Jurkat, Clone E6-1 (cell line): Measurements from ENCODE around the gene SYTL3. TPM values are rescaled to one million over a fixed set of nuclear protein-coding genes. Genes with fewer than 3 reads are reported as not detected.
"Not testable (repeated sequence)": the region's sequence is repeated elsewhere in the genome, so short reads cannot be mapped to it uniquely, and the experiment has no call there.

Experiments
- DNase-seq: peaks from one replicate; pipeline ENCODE4 v3.0.0-alpha.2; 2011; ENCODE audit warnings: low read depth, low spot score
- H3K4me3 ChIP-seq: 2 replicates; pipeline ENCODE4 v1.5.1; 2011; ENCODE audit warnings: mild to moderate bottlenecking, low read length, control low read depth, moderate library complexity
- polyA plus RNA-seq: library from polyadenylated mRNA; unstranded; fragments of >200 nt; gene quantifications from one replicate; pipeline ENCODE4 v1.2.1, GENCODE V29; 2012; ENCODE audit warnings: missing spikeins; ENCODE audit not compliant: insufficient read length, insufficient read depth

The SYTL3 gene
- not detected for polyA plus RNA-seq

DNA sequence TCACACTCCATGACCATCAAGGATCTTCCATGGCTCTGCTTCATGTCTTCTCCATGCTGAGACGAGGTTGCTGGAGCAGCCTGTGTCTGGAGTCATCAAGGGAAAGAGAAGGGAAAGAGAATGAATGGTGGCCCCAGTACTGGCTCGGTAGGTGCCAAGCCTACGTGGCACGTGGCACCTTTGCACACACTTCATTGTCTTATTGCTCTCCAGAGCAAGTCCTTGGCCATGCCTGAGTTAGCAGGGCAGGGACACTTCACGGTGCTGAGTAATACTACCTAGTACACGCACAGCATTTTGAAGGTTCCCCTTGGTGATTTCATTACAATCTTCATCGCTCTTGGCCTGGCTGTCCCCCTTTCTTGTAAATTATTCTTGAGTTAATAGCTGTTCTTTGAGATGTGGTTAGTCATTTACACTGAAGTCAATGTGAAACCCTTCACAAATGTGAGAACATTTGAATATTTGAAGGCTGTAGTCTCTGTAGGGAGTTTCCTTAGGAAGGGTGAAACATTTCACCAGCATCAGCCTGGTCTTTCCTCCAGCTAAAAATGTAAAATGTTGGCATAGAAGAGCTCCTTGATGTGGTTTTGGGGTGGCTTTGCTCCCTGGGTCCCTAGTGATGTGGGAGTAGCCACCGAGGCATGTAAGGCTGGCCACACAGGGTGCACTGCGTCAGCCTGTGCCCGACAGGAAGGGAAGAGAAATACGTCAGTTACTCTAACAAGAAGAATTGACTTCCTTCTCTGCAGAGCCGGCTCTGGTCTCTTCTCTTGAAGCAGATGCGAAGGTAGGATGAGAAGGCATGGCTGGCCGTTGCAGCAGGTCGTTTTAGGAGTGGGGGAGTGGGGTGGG, at the start of gene SYTL3:
Gene SYTL3 (plus strand): TSS at position 766 of the 855 bp plus-strand sequence. CDS start 13,215 bp downstream, outside the sequence.
- DNase-seq, result peak; percentile 68
- H3K4me3 ChIP-seq, result no peak within 1 kb of the TSS

- no peak for DNase-seq
- H3K4me3 ChIP-seq, result no peak overlapping the region
Measured at GRCh38 chr6:158603261-158604047, 46.4 kb upstream of the SYTL3 start.

DNA sequence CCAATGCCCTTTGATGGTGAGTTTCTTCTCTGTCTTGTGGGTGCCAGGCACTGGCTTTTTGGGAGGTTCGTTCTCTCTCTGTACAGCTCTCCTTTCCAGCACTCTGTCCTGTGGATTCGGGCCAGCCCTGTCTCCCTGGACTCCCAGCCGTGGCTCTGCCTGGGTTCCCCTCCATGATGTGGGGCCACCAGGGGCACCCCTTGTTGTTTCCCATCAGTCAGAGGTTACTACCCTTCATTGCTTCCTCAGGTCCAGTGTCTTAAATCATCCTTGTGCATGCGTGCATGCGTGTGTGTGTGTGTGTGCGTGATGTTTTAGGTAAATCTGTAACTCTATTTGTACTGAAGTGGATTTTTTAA, 45.8 kb upstream of the SYTL3 start:
- no peak overlapping the region for H3K4me3 ChIP-seq
- no peak for DNase-seq

DNA sequence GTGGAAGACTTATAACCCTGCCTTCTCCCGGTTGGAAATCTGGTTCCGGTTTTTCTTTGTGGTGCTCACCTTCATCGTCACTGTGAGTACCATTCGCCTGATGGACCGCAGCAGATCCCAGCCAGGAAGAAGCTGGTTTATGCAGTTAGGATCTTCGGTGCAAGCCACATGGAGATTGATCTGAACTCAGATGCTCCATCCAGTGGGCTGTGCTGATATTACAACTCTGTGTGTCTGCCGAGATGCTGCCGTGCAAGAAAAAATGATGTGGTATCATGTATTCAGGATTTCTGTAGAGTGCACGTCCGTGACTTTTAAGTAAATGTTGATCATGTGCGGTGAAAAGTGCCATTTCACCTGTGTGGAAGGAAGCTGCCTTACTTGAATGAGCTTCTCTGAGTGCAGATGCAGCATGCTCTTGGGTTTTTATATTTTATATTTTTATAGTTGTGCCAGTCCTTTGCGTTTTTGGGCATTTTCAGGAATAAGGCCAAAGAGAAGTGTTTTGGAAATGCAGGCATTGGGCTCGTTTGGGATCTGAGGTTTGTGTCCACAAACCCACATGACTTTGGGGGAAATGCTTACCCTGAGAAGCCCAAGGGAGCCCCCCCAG, 44.5 kb upstream of the SYTL3 start:
- DNase-seq, result peak; percentile 42

DNA sequence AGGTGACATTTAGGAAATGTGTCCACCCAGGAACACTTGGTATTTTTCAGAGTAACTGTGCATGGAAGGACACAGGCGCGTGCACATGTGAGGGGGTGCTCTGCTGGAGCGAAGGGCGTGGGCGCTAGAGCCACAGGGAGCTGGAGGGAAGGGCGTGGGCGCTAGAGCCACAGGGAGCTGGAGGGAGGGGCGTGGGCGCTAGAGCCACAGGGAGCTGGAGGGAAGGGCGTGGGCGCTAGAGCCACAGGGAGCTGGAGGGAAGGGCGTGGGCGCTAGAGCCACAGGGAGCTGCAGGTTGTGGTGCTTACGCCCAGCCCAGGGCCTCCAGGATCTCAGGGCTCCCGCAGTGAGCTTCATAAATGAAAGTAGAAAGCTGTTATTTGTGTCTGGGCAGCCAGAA, 43.8 kb upstream of the SYTL3 start:
- not testable (repeated sequence) for DNase-seq, H3K4me3 ChIP-seq

More for the DNA sequence above, 44.5 kb upstream of the SYTL3 start:
- no peak overlapping the region for H3K4me3 ChIP-seq

DNA sequence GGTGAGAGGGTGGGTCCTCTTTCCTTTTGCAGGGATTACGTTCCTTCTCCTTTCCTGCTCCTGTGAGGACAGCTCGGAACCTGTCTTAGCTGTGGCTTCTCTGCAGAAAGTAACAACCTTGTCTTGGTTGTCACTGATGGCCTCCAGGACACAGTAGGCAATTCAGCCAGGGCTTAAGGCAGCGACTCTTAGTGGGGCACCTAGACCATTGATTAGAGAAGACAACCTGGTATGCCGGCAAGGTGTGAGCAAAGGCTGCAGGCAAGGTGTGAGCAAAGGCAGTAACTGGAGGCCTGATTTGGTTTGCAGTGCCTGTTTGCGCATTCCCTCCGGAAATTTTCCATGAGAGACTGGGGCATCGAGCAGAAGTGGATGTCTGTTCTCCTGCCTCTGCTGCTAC, 42.9 kb upstream of the SYTL3 start:
- DNase-seq, result no peak

GRCh38 chr6:158607411-158608170, 42.3 kb upstream of the SYTL3 start:
- no peak overlapping the region for H3K4me3 ChIP-seq
- no peak for DNase-seq

More for the DNA sequence above, 42.9 kb upstream of the SYTL3 start:
- H3K4me3 ChIP-seq, result no peak overlapping the region

- no peak for DNase-seq
- no peak overlapping the region for H3K4me3 ChIP-seq
Measured at GRCh38 chr6:158608221-158608620, 41.6 kb upstream of the SYTL3 start.

- H3K4me3 ChIP-seq, result no peak overlapping the region
- DNase-seq, result no peak
Measured at GRCh38 chr6:158609455-158610155, 40.2 kb upstream of the SYTL3 start.

DNA sequence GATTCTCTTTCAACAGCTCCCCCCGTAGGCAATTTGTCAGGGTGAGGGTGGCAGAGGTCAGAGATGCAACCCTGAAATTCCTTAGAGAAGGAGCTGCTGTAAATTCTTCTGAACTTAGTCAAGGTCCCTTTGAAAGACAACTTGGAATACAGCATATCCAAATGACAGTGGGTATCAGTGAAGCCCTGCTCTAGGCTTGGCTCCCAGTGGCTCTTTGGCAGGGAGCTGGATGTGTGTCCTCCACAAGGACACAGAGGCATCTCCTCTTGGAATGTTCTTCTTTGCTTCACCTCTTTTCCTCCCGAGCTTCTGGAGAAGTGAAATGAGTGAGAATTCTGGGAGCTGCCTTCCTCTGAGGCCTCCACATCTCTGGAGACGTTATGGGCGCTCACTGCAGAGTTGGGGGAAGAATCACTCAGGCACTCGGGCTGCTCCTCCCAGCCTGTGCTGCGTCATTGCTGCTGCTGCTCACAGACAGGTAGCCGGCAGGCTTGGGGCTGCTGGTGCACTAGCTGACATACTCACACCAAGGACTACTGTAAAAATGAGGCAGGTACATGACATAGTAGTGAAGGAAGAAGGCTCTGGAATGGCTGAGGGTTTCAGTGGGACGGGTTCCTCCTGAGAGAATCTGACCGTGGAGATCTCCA, 39.4 kb upstream of the SYTL3 start:
- no peak for DNase-seq
- H3K4me3 ChIP-seq, result no peak overlapping the region

GRCh38 chr6:158611039-158611438, 38.8 kb upstream of the SYTL3 start:
- no peak overlapping the region for H3K4me3 ChIP-seq
- no peak for DNase-seq

DNA sequence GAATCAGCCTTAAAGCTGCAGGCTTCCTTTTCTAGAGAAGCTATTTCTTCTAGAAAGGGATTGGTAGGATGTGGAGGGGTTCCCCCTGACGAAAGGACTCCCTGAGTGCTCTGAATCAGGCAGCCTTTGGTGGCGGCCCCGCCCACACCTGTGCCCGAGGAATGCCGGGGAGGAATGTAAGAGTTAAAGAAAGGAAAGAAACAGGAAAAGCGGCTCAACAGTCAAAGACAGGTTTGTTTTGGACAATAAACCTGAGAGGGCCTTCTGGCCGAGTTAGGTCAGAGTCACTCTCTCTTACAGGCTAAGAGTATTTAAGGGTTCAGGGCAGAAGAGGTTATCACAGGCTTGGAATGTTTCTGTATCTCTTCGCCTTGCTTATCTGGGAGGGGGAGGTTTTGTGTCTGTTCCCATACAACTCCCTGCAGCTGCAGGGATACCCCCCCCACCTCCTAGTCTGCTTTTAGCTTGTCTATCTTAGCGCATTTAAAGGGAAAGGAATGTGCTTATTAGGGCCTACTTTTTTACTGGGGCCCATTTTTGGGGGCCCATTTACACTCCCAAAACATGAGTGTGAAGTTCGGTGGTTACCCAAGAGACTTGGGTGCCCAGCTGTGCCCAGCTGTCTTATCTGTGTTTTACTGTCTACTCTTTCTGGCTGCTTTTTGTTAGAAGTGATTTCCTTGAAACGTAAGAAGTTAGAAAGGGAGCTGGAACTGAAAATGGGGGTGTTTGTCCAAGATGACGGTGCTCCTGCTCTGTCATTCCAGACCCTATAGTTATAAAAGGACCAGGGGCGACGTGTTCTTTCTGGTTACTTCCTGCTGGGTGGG, 38.1 kb upstream of the SYTL3 start:
- no peak overlapping the region for H3K4me3 ChIP-seq

GRCh38 chr6:158614606-158615005, 35.2 kb upstream of the SYTL3 start:
- not testable (repeated sequence) for DNase-seq, H3K4me3 ChIP-seq

More for the DNA sequence above, 38.1 kb upstream of the SYTL3 start:
- no peak for DNase-seq

GRCh38 chr6:158618289-158618688, 31.6 kb upstream of the SYTL3 start:
- DNase-seq, H3K4me3 ChIP-seq: not testable (repeated sequence)

DNA sequence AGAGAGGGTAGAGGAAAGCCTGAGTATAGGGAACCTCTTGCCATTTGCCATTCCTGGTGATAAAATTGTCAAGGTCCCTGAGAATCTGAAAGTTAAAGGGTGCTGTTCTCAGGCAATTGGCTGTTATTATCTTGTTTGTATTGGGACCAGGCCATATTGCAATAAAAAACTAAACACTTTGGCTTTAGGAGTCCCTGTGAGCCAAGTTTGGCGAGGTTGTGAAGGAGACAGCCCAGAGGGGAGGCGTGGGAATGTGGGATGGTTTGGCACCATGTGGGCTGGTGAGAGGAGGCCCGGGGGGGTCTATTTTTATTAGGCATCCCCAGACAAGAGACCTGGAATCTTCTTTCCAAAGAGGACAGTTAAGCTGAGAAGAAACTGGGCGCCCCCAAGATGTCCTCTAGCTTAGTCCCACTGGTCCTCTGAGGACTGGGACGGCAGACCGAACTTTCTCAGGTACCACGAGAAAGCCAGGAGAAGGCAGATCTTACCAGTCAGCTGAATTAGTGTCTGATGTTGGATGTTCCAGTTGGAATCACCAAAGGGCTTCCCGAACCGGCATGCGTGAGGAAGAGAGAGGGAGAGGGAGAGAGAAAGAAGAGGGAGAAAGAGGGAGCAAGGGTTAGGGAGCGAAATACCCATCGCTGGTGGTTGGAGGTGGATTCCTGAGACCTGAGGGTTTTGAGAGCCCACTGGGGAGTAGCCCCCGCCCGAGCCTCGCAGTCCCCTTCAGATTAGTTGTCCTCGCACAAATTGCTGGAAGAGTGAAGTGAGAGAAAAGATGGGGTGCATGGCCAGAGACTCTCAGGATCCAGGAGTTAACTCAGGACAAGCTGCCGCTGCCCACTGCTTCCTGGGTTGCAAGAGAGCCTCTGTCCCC, 29.7 kb upstream of the SYTL3 start:
- no peak for DNase-seq
- no peak overlapping the region for H3K4me3 ChIP-seq

DNA sequence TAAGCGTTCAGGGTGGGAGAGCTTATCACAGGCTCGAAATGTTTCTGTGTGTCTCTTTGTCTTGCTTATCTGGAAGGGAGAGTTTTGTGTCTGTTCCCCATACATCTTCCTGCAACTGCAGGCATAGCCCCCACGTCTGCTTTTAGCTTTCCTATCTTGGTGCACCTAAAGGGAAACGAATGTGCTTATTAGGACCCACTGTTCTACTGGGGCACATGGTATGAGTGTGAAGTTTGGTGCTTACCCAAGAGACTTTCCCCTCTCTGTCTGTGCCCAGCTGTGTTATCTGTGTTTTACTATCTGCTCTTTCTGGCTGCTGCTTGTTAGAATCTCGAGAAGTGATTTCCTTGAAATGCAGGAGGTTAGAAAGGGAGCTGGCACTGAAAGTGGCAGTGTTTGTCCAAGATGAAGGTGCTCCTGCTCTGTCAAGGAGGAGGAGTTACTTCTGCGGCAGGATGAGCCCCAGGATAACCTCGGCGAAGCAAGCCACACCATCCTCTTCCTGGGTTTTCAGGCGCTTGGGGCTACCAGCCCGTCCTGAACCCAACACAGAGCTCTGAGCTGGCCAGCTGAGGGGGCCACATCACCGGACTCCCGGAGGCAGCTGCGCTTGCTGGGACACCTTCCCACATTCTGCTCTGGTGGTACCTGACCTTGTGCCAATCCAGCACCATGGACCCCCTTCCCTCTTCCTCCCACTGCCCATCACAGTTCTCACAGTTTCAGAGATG, 28.7 kb upstream of the SYTL3 start:
- H3K4me3 ChIP-seq, result no peak overlapping the region
- no peak for DNase-seq
